HT-29 (cell line): ENCODE results near the gene SGF29. TPM values are rescaled to one million over a fixed set of nuclear protein-coding genes. Genes with fewer than 3 reads are reported as not detected.
"Not testable (repeated sequence)": the region's sequence is repeated elsewhere in the genome, so short reads cannot be mapped to it uniquely, and the experiment has no call there.

Experiments
- DNase-seq: peaks from one replicate; pipeline ENCODE4 v3.0.0-alpha.2; 2015; ENCODE audit warnings: low spot score
- total RNA-seq: library from RNA; depleted of rRNA; stranded (reverse); fragments of >200 nt; shearing (Covaris generic); gene quantifications from 2 replicates; pipeline ENCODE4 v1.2.3, GENCODE V29; 2014

SGF29 gene
- total RNA-seq, 1 experiment from 2014 or later: 19.1 TPM

GRCh38 chr16:28610595-28611191 is 57.0 kb downstream of the SGF29 start:
- no peak for DNase-seq

- not testable (repeated sequence) for DNase-seq
These were observed 58.9 kb downstream of the SGF29 start for GRCh38 chr16:28612359-28613280.

GRCh38 chr16:28613912-28614311 is 60.2 kb downstream of the SGF29 start:
- not testable (repeated sequence) for DNase-seq

- DNase-seq: not testable (repeated sequence)
These were observed 60.8 kb downstream of the SGF29 start for GRCh38 chr16:28614561-28614960.

GRCh38 chr16:28615486-28616223 is 61.9 kb downstream of the SGF29 start:
- DNase-seq: peak; percentile 57

- DNase-seq: not testable (repeated sequence)
These were observed 62.5 kb downstream of the SGF29 start for GRCh38 chr16:28616224-28616577.

GRCh38 chr16:28616636-28617035 is 62.9 kb downstream of the SGF29 start:
- DNase-seq: no peak

GRCh38 chr16:28617874-28618273 is 64.2 kb downstream of the SGF29 start:
- no peak for DNase-seq

- not testable (repeated sequence) for DNase-seq
These were observed 66.6 kb downstream of the SGF29 start for GRCh38 chr16:28620316-28620715.

- DNase-seq: no peak
These were observed 67.9 kb downstream of the SGF29 start for GRCh38 chr16:28621481-28622155.

- not testable (repeated sequence) for DNase-seq
These were observed 68.9 kb downstream of the SGF29 start for GRCh38 chr16:28622532-28623171.

- DNase-seq: peak; percentile 49
These were observed 69.5 kb downstream of the SGF29 start for GRCh38 chr16:28623172-28623711.

GRCh38 chr16:28630905-28631304 is 77.2 kb downstream of the SGF29 start:
- DNase-seq: not testable (repeated sequence)

- not testable (repeated sequence) for DNase-seq
These were observed 82.5 kb downstream of the SGF29 start for GRCh38 chr16:28636093-28636823.

- DNase-seq: not testable (repeated sequence)
These were observed 84.0 kb downstream of the SGF29 start, which contains the start of gene NPIPB8 for GRCh38 chr16:28637765-28638164. NPIPB8 (plus strand) TSS chr16:28638065; CDS start chr16:28638361, 296 bp downstream.

GRCh38 chr16:28638359-28638758 is 84.6 kb downstream of the SGF29 start:
- DNase-seq: not testable (repeated sequence)

GRCh38 chr16:28639959-28640358 is 86.2 kb downstream of the SGF29 start:
- not testable (repeated sequence) for DNase-seq
